HG02642 (cell line): Measurements from ENCODE around the gene GNPAT.
"Not testable (repeated sequence)": the region's sequence is repeated elsewhere in the genome, so short reads cannot be mapped to it uniquely, and the experiment has no call there.

ENCODE experiments used
- ATAC-seq: cut with Tn5 transposase; IDR thresholded peaks from one replicate; pipeline ENCODE4 v1.9.1; 2021; ENCODE audit warnings: mild to moderate bottlenecking; ENCODE audit not compliant: unreplicated experiment, poor library complexity

The GNPAT gene

DNA sequence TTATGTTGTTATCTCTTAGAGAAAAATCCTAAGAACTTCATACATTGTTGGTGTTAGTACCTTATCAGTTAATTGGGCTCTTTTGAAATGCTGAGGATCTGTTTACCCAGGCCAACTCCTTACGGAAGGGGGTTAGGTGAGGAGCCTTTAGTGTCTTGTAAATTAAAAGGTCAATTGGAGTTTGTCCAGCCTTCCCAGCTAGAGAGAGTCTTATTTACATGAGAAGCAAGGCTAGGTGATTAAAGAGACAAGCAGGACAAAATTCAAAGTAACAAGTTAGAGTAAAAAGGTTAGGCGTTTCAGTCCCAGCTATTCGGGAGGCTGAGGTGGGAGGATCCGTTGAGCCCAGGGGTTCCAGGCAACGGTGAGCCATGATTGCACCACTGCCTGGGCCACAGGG is 28.7 kb upstream of the GNPAT start:
- ATAC-seq, result not testable (repeated sequence)

DNA sequence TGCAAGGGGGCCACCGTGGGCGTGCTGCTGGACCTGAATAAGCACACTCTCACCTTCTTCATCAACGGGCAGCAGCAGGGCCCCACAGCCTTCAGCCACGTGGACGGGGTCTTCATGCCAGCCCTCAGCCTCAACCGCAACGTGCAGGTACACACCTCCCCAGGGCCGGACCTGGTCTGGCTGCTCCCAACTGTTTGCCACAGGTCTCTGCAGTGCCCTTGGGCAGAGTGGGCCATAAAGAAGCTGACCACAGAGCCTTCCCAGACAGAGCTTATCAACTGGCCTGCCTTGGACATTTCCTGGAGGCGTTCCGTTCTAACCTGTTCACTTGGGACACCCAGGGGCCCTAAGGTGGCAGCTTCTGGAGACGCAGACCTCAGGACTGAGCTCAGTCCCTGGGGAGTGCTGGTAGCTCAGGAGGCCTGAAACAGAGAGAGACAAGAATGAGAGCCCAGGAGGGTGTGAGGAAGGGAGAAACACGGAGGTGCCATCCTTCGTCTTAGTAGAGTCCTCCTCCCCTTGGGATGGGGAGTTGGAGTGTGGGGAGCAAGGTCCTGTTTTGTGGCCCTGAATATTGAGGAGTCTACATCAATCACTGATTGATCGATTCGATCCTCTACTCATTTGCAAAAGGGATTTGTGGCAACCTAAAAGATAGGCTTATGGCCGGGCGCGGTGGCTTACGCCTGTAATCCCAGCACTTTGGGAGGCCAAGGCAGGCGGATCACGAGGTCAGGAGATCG is 27.0 kb upstream of the GNPAT start:
- no peak for ATAC-seq

GRCh38 chr1:231214918-231215680 is 25.9 kb upstream of the GNPAT start:
- peak; percentile 38 for ATAC-seq

GRCh38 chr1:231215681-231216385 is 25.2 kb upstream of the GNPAT start:
- ATAC-seq, result peak; percentile 3

- ATAC-seq, result no peak
Measured at GRCh38 chr1:231216498-231216897, 24.5 kb upstream of the GNPAT start.

- no peak for ATAC-seq
Measured at GRCh38 chr1:231217056-231217455, 24.0 kb upstream of the GNPAT start.

- no peak for ATAC-seq
Measured at GRCh38 chr1:231218078-231218477, 22.9 kb upstream of the GNPAT start.

DNA sequence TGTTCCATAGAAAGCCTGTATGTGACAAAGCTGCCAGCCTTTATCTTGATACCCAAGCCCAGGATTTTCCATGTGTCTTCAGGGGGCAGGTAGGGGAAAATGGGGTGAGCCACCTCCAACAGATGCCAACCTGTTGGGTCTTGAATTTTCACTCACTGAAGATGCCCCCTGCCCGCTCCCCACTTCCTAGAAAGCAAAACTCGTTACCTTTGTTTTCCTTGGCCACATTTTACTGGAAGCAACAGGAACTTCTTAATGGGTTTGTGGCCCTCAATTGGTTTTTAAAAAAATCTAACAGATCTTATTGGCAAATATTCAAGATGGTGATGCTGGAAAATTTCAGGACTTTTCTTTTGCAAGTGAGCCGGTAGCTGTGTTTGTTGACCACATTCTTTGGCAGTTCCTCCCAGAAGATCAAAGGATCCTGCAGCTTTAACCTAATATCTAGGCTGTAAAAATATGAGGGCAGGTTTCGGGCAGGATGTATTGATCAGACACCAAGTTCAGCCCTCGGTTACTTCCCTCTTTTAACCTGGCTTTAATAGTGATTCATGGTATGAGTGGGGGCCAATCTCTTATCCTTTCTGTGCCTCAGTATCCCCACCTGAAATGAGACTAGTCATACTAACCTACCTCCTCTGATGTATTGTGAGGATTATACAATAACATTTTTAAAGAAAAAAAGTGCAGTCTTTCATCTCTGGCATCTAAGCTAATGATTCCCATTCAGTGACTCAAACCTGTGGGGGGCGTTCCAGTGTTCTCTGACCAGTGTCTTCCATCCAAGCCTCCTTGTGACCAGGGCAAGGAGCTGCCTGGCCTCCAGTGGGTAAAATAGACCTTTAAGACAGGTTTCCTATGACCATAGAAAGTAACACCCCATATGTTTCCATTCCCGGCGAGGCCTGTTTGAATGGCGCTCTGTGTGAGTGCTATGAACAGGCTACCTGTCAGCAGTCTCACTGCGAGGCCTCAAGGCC is 21.3 kb upstream of the GNPAT start:
- ATAC-seq, result no peak

DNA sequence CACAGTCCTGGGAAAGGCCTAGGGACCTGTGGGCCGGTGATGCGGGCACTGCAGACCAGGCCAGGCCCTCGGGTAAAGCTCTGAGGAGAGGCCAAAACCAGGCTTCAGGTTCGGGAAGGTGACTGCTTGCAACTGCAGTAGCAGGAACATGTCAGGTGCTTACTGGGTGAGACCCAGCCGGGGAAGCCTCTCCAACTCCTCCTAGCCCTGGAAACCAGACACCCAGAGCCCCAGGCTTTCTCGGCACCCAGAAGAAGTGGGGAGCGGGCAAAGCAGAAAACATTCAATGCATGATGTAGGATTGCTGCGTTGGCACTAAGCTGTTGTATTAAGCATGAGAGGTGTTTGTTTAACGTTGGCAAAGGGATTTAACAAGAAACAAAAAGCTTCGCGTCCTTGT is 20.2 kb upstream of the GNPAT start:
- no peak for ATAC-seq

GRCh38 chr1:231226156-231226555 is 14.9 kb upstream of the GNPAT start:
- no peak for ATAC-seq

DNA sequence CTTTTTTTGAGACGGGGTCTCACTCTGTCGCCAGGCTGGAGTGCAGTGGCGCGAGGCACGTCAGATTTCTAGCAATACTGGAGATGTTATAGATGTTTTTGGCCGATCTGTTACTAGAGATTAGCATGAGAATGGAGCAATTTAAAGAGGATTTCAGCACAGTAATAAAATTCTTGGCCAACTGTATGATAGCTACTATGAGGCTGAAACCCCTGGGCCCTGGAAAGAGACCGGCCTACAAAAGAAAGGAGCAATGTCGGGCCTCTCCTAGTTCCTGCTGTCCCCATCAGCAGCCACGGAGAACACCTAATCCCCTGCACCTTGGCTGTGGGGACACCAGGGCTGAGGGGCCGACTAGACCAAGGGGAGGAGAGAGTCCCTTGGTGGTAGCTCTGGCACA is 9.5 kb upstream of the GNPAT start:
- ATAC-seq, result no peak

DNA sequence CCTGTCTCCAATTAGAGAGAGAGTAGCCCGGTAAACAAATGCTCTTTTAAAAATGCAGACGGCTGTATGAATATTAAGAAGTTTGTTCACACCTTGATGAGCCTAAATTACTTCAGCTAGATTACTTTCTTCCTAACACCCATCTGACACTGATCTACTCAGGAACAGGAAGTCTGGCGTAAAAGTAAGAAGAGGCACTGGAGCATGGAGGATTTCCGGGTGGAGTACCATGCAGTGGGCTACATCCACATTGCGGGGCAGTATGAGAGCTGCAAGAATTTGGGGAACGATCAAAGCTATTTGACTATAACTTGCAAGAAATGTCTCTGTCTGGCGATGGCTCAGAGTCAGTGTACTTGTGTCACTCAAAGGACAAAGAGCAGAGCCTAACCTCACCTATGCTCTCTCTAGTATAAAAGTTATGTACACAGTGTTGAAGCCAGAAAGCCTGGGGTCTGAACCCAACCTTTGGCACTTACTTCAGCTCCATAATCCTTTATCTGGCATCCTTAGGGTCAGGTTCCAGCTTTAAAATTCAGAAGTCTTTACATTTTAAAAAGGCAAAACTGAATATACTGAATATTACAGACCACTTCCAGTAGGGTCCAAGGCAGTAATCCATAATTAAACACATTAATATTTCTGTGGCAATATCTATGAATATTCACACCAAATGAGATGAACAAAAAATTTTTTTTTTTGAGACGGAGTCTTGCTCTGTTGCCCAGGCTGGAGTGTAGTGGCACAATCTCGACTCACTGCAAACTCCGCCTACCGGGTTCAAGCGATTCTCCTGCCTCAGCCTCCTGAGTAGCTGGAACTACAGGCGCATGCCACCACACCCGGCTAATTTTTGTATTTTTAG is 7.9 kb upstream of the GNPAT start:
- ATAC-seq, result peak; percentile 50

DNA sequence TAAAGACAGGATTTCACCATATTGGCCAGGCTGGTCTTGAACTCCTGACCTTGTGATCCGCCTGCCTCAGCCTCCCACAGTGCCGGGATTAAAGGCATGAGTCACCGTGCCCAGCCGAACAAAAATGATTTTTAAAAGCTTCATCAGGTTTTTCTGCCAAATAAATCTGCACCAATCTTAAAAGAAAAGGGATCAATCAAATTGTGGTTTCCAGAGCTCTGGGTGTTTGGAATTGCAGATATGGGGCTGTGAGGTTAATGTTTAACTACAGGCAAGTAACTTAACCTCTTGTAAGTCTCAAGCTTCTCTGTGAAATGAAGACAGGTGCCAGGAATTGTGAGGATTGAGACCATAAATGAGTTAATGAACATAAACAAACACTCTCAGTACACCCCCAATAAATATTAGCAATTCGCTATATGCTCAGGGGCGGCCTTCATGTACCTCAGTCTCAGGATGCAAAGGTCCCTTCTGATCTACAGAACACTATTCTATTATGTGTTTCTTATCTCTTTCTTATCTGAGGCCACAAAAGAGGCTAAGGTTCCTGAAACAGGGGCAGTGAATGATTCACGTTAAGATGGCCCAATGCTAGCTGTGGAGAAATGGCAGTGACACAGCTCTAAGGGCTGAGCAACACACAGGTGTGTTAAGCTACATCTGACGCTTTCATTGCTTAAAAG is 7.1 kb upstream of the GNPAT start:
- ATAC-seq, result no peak

GRCh38 chr1:231234506-231234905 is 6.5 kb upstream of the GNPAT start:
- no peak for ATAC-seq

DNA sequence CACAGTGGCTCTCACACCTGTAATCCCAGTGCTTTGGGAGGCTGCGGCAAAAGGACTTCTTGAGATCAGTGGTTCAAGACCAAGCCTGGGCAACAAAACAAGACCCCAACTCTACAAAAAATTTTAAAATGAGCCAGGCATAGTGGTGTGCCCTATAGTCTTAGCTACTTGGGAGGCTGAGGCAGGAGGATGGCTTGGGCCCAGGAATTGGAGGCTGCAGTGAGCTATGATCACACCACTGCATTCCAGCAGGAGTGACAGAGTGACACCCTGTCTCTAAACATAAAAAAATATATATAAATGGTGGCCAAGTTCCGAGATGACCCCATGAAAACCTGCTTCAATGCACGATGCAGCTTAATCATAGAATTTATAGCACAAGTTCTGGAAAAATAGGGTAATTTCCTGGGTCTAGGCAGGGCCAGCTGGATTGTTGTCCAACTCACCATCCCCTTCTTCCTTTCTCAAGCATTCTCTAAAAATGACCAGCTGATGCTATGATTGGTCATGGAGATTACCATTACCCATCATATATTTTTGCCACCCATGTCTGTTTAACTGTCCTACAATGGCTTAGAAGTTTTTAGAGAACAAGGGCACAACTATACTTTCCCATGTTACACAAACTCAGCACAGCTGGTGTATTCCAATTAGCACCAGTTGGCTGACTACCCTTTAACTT is 5.3 kb upstream of the GNPAT start:
- no peak for ATAC-seq

- ATAC-seq, result no peak
Measured at GRCh38 chr1:231236208-231236591, 4.8 kb upstream of the GNPAT start.

- no peak for ATAC-seq
Measured at GRCh38 chr1:231236938-231237337, 4.1 kb upstream of the GNPAT start.

- ATAC-seq, result no peak
Measured at GRCh38 chr1:231238298-231238697, 2.7 kb upstream of the GNPAT start.
